Stimulated activated CD8-positive, alpha-beta memory T cell treated with anti-CD3 and anti-CD28 coated beads, Interleukin-4, amount 100 ng/mL, for 48 hours (primary cell): ENCODE results near the gene VASP.

Experiments used
- DNase-seq: peaks from one replicate; pipeline ENCODE4 v3.0.0-alpha.2; 2020

VASP gene

GRCh38 chr19:45474606-45475521 is 32.4 kb upstream of the VASP start:
- DNase-seq: no peak

GRCh38 chr19:45475537-45476291 is 31.6 kb upstream of the VASP start:
- no peak for DNase-seq

- DNase-seq: no peak
These were observed 31.0 kb upstream of the VASP start for GRCh38 chr19:45476304-45476703.

- no peak for DNase-seq
These were observed 30.1 kb upstream of the VASP start for GRCh38 chr19:45477186-45477585.

GRCh38 chr19:45477713-45478453 is 29.4 kb upstream of the VASP start:
- peak; percentile 53 for DNase-seq

GRCh38 chr19:45478454-45479238 is 28.6 kb upstream of the VASP start:
- DNase-seq: peak; percentile 96

GRCh38 chr19:45483033-45483432 is 24.2 kb upstream of the VASP start:
- no peak for DNase-seq

- no peak for DNase-seq
These were observed 22.9 kb upstream of the VASP start for GRCh38 chr19:45484273-45484945.

- DNase-seq: peak; percentile 99
These were observed 21.8 kb upstream of the VASP start for GRCh38 chr19:45485305-45486077.

- no peak for DNase-seq
These were observed 18.6 kb upstream of the VASP start for GRCh38 chr19:45488708-45489107.

GRCh38 chr19:45489216-45489855 is 17.9 kb upstream of the VASP start:
- no peak for DNase-seq

GRCh38 chr19:45492137-45492626 is 15.1 kb upstream of the VASP start:
- DNase-seq: no peak

- no peak for DNase-seq
These were observed 14.4 kb upstream of the VASP start for GRCh38 chr19:45492627-45493470.

GRCh38 chr19:45494261-45494916 is 12.9 kb upstream of the VASP start:
- no peak for DNase-seq

- DNase-seq: no peak
These were observed 12.1 kb upstream of the VASP start for GRCh38 chr19:45495178-45495577.

- DNase-seq: peak; percentile 62
These were observed 10.8 kb upstream of the VASP start for GRCh38 chr19:45496349-45496953.

GRCh38 chr19:45497791-45498190 is 9.5 kb upstream of the VASP start:
- no peak for DNase-seq
